ENCODE results near the gene SNW1. TPM values are rescaled to one million over a fixed set of nuclear protein-coding genes. Genes with fewer than 3 reads are reported as not detected.

Gene SNW1
- total and polyA plus RNA-seq, 2 donors (not counting 1 experiment from before 2014, with no cell fraction given): 57.0 to 60.2 TPM

DNA sequence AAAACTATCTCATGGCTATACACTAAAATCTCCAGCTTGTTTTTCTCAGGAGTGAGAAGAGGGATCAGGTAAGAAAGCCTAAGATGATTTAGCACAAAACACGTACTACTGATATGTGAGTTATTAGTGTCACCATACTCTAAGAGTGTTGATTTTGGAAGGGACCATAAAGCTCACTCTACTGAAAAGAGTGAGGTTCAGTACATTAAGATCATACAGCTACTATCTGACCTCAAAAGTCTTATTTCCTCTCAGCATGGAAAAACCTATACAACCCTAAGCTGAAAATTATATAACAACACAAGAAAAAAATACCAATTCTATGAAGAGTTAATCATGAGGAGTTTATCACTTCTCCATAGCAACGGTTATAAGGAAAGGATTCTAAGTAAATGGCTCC lies 19.5 kb downstream of the SNW1 start:
- Histone ChIP-seq H3K9me3 (ENCODE audit: control insufficient read depth, insufficient read depth, low read depth, low read length) (no peaks in the 10 kb centered on the region), H3K36me3 (ENCODE audit: control insufficient read depth, insufficient read depth, low read length) (no peaks in the 10 kb centered on the region), H4K20me1 (ENCODE audit: control insufficient read depth, extremely low read depth, insufficient read depth, low read length) (no peaks in the 10 kb centered on the region), H3K4me2 (ENCODE audit: extremely low read depth, insufficient read depth, low read length) (no peak overlapping the region), H3K4me1 (ENCODE audit: control insufficient read depth, extremely low read depth, insufficient read depth, low read length) (no peaks in the 10 kb centered on the region), H3K4me3 (replicated peaks in 1 of 4; ENCODE audit: control extremely low read depth in 1 of 4, insufficient read depth in 1 of 4, low read depth in 3 of 4, low read length in 4 of 4) (no peak overlapping the region), H3K27me3 (ENCODE audit: control insufficient read depth, insufficient read depth, low read length) (no peaks in the 10 kb centered on the region), H3K27ac (ENCODE audit: insufficient read depth, low read length) (no peak overlapping the region), H3K9ac (ENCODE audit: insufficient read depth, low read length) (no peak overlapping the region), H3K79me2 (ENCODE audit: control insufficient read depth, insufficient read depth, low read length) (peaks cover 5% of the 10 kb centered on the region), H2AFZ (ENCODE audit: low read length) (no peak overlapping the region)
- TF ChIP-seq EZH2 (IDR thresholded peaks at IDR 0.05; ENCODE audit: low read length, missing control alignments): no peak
- TF ChIP-seq, protein P1, sequence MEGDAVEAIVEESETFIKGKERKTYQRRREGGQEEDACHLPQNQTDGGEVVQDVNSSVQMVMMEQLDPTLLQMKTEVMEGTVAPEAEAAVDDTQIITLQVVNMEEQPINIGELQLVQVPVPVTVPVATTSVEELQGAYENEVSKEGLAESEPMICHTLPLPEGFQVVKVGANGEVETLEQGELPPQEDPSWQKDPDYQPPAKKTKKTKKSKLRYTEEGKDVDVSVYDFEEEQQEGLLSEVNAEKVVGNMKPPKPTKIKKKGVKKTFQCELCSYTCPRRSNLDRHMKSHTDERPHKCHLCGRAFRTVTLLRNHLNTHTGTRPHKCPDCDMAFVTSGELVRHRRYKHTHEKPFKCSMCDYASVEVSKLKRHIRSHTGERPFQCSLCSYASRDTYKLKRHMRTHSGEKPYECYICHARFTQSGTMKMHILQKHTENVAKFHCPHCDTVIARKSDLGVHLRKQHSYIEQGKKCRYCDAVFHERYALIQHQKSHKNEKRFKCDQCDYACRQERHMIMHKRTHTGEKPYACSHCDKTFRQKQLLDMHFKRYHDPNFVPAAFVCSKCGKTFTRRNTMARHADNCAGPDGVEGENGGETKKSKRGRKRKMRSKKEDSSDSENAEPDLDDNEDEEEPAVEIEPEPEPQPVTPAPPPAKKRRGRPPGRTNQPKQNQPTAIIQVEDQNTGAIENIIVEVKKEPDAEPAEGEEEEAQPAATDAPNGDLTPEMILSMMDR (conservative IDR thresholded peaks at IDR 0.05 in 1 of 2, IDR thresholded peaks at IDR 0.05 in 1 of 2; ENCODE audit: low read depth in 1 of 2, low read length in 2 of 2): no peak
- no peak for DNase-seq (ENCODE audit: low read depth in 2 of 2)

DNA sequence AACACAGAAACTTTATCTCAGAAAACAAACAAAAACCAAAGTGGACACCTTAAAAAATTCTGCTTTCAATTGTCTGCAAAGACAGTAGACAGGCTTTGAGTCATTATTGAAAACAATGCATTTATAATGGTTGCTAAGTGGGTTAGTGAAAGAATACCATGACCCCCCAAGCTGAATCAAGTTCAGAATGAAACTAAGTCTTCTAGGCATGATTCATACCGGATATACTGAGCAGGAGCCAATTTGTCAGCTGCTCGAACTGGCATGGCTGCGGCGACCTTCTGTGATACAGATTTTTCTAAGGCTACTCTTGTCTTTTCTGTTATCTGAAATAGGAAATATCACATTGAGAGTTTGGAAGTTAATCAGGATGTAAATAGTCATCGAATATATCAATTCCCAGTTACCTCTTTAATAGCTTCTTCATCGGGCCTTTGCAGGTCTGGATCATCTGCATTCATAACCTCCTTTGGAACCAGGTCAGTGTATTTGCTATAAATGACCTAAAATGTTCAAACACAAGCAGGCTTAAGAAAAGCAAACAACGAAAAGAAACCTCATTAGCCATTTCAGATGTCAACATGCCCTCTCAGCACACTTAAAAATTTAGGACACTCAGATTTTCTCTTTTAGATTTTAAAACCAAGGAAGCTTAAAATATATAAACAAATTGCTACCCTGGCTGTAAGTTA lies 22.3 kb downstream of the SNW1 start:
- Histone ChIP-seq H2AFZ (ENCODE audit: low read length) (no peak overlapping the region), H3K4me3 (replicated peaks in 1 of 4; ENCODE audit: control extremely low read depth in 1 of 4, insufficient read depth in 1 of 4, low read depth in 3 of 4, low read length in 4 of 4) (no peak overlapping the region), H3K4me2 (ENCODE audit: extremely low read depth, insufficient read depth, low read length) (no peak overlapping the region), H3K9ac (ENCODE audit: insufficient read depth, low read length) (no peak overlapping the region), H3K27ac (ENCODE audit: insufficient read depth, low read length) (no peak overlapping the region), H3K36me3 (ENCODE audit: control insufficient read depth, insufficient read depth, low read length) (peaks cover 2% of the 10 kb centered on the region), H3K79me2 (ENCODE audit: control insufficient read depth, insufficient read depth, low read length) (peaks cover 5% of the 10 kb centered on the region), H4K20me1 (ENCODE audit: control insufficient read depth, extremely low read depth, insufficient read depth, low read length) (no peaks in the 10 kb centered on the region), H3K27me3 (ENCODE audit: control insufficient read depth, insufficient read depth, low read length) (no peaks in the 10 kb centered on the region), H3K4me1 (ENCODE audit: control insufficient read depth, extremely low read depth, insufficient read depth, low read length) (no peaks in the 10 kb centered on the region), H3K9me3 (ENCODE audit: control insufficient read depth, insufficient read depth, low read depth, low read length) (no peaks in the 10 kb centered on the region)
- DNase-seq (ENCODE audit: low read depth in 2 of 2): peak in 1 of 2 donors; percentile 80
- TF ChIP-seq EZH2 (IDR thresholded peaks at IDR 0.05; ENCODE audit: low read length, missing control alignments): no peak
- TF ChIP-seq, protein P1 (conservative IDR thresholded peaks at IDR 0.05 in 1 of 2, IDR thresholded peaks at IDR 0.05 in 1 of 2; ENCODE audit: low read depth in 1 of 2, low read length in 2 of 2): no peak

DNA sequence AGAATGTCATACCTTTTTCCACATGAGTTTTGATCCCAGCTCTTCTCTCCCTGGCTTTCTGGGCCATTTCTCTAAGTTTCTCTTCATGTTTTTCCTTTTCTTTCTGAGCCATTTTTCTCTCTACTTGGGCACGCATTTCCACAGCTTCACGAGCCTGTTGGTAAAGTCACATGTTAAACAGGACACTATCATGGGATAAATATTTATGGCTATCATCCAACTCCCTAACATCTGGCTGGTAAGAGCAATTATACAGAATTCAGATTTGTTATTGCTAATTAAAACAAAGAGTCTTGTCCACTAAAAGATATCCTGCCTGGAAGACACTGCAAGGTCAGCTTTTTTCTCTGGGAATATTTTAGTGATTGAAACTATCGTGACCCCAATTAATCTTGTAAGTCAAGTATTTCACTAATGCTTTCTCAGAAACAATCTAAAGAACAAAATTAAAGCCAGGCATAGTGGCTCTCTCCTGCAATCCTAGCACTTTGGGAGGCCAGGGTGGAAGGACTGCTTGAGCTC lies 29.9 kb downstream of the SNW1 start:
- Histone ChIP-seq H3K27me3 (ENCODE audit: control insufficient read depth, insufficient read depth, low read length) (no peaks in the 10 kb centered on the region), H4K20me1 (ENCODE audit: control insufficient read depth, extremely low read depth, insufficient read depth, low read length) (no peaks in the 10 kb centered on the region), H3K9me3 (ENCODE audit: control insufficient read depth, insufficient read depth, low read depth, low read length) (no peaks in the 10 kb centered on the region), H2AFZ (ENCODE audit: low read length) (no peak overlapping the region), H3K79me2 (ENCODE audit: control insufficient read depth, insufficient read depth, low read length) (no peaks in the 10 kb centered on the region), H3K27ac (ENCODE audit: insufficient read depth, low read length) (no peak overlapping the region), H3K9ac (ENCODE audit: insufficient read depth, low read length) (no peak overlapping the region), H3K4me3 (replicated peaks in 1 of 4; ENCODE audit: control extremely low read depth in 1 of 4, insufficient read depth in 1 of 4, low read depth in 3 of 4, low read length in 4 of 4) (no peak overlapping the region), H3K36me3 (ENCODE audit: control insufficient read depth, insufficient read depth, low read length) (peaks cover 6% of the 10 kb centered on the region), H3K4me2 (ENCODE audit: extremely low read depth, insufficient read depth, low read length) (no peak overlapping the region), H3K4me1 (ENCODE audit: control insufficient read depth, extremely low read depth, insufficient read depth, low read length) (no peaks in the 10 kb centered on the region)
- DNase-seq (ENCODE audit: low read depth in 2 of 2): peak in 1 of 2 donors; percentile 45
- TF ChIP-seq, protein P1 (conservative IDR thresholded peaks at IDR 0.05 in 1 of 2, IDR thresholded peaks at IDR 0.05 in 1 of 2; ENCODE audit: low read depth in 1 of 2, low read length in 2 of 2): no peak
- no peak for TF ChIP-seq EZH2 (IDR thresholded peaks at IDR 0.05; ENCODE audit: low read length, missing control alignments)

All from fibroblast of lung (primary cell).